GM19099 (cell line): Measurements from ENCODE around the gene RIMS1.

Source experiments
- POLR2A ChIP-seq: IDR thresholded peaks from 3 replicates; pipeline ENCODE4 v1.6.1; 2011; ENCODE audit warnings: low read depth; ENCODE audit not compliant: insufficient read length; ENCODE audit errors: extremely low read depth

RIMS1 gene

GRCh38 chr6:72219536-72219935 is 333.2 kb downstream of the RIMS1 start:
- TF ChIP-seq POLR2A, result no peak

GRCh38 chr6:72238021-72238420 is 351.7 kb downstream of the RIMS1 start:
- no peak for TF ChIP-seq POLR2A

- TF ChIP-seq POLR2A, result no peak
Measured at GRCh38 chr6:72238900-72239299, 352.6 kb downstream of the RIMS1 start.

- no peak for TF ChIP-seq POLR2A
Measured at GRCh38 chr6:72245565-72245964, 359.2 kb downstream of the RIMS1 start.

- no peak for TF ChIP-seq POLR2A
Measured at GRCh38 chr6:72246926-72247325, 360.6 kb downstream of the RIMS1 start.

GRCh38 chr6:72248621-72249020 is 362.3 kb downstream of the RIMS1 start:
- TF ChIP-seq POLR2A, result no peak

- TF ChIP-seq POLR2A, result no peak
Measured at GRCh38 chr6:72250664-72251063, 364.3 kb downstream of the RIMS1 start.

GRCh38 chr6:72260489-72260888 is 374.1 kb downstream of the RIMS1 start:
- TF ChIP-seq POLR2A, result no peak

GRCh38 chr6:72261554-72261953 is 375.2 kb downstream of the RIMS1 start:
- TF ChIP-seq POLR2A, result no peak

GRCh38 chr6:72262254-72262653 is 375.9 kb downstream of the RIMS1 start:
- no peak for TF ChIP-seq POLR2A

GRCh38 chr6:72267470-72267869 is 381.1 kb downstream of the RIMS1 start:
- TF ChIP-seq POLR2A, result no peak

GRCh38 chr6:72271531-72271930 is 385.2 kb downstream of the RIMS1 start:
- TF ChIP-seq POLR2A, result no peak

GRCh38 chr6:72272958-72273357 is 386.6 kb downstream of the RIMS1 start:
- no peak for TF ChIP-seq POLR2A

- TF ChIP-seq POLR2A, result no peak
Measured at GRCh38 chr6:72275888-72276287, 389.5 kb downstream of the RIMS1 start.

- no peak for TF ChIP-seq POLR2A
Measured at GRCh38 chr6:72282201-72282600, 395.9 kb downstream of the RIMS1 start.

GRCh38 chr6:72283571-72283970 is 397.2 kb downstream of the RIMS1 start:
- no peak for TF ChIP-seq POLR2A

- no peak for TF ChIP-seq POLR2A
Measured at GRCh38 chr6:72286911-72287311, 400.6 kb downstream of the RIMS1 start.
